ENCODE results near the gene ANO1. TPM values are rescaled to one million over a fixed set of nuclear protein-coding genes. Genes with fewer than 3 reads are reported as not detected.

The ANO1 gene
- total and polyA plus RNA-seq, 5 experiments from 2014 or later, result not detected

- DNase-seq (no peak), ATAC-seq (no peak)
- Mint-ChIP-seq H3K27me3 (peaks cover 9 to 43% (median 31%) of the 10 kb centered on the region in 5 donors), H3K9me3 (peaks cover 0 to 15% (median 0%) of the 10 kb centered on the region in 9 donors), H3K4me1 (peaks cover 0 to 9% (median under 1%) of the 10 kb centered on the region in 4 donors), H3K27ac (no peak overlapping the region), H3K36me3 (no peaks in the 10 kb centered on the region), H3K4me3 (no peak overlapping the region)
- POLR2A ChIA-PET, result no interaction called here
Observed at GRCh38 chr11:70118642-70119041, 40.5 kb downstream of the ANO1 start.

GRCh38 chr11:70119502-70119901 is 41.4 kb downstream of the ANO1 start:
- Mint-ChIP-seq H3K9me3 (peaks cover 0 to 15% (median 0%) of the 10 kb centered on the region in 9 donors), H3K36me3 (no peaks in the 10 kb centered on the region), H3K27ac (no peak overlapping the region), H3K4me1 (peaks cover 0 to 9% (median under 1%) of the 10 kb centered on the region in 4 donors), H3K4me3 (peak overlapping the region in 1 of 10 donors; percentile 62), H3K27me3 (peaks cover 9 to 43% (median 35%) of the 10 kb centered on the region in 5 donors)
- POLR2A ChIA-PET, result no interaction called here
- no peak for DNase-seq
- ATAC-seq, result no peak

GRCh38 chr11:70120674-70121073 is 42.6 kb downstream of the ANO1 start:
- Mint-ChIP-seq H3K27ac (no peak overlapping the region), H3K36me3 (no peaks in the 10 kb centered on the region), H3K4me3 (no peak overlapping the region), H3K9me3 (peaks cover 0 to 15% (median 0%) of the 10 kb centered on the region in 9 donors), H3K4me1 (peaks cover 0 to 9% (median under 1%) of the 10 kb centered on the region in 4 donors), H3K27me3 (peaks cover 9 to 43% (median 35%) of the 10 kb centered on the region in 5 donors)
- no peak for DNase-seq
- no peak for ATAC-seq
- POLR2A ChIA-PET, result no interaction called here

GRCh38 chr11:70122490-70123198 is 44.5 kb downstream of the ANO1 start:
- H3K4me3 Mint-ChIP-seq, result no peak overlapping the region
- ATAC-seq (peak in 1 of 2 donors; percentile 35), DNase-seq (peak in 1 of 10 donors; percentile 4)

GRCh38 chr11:70123711-70124110 is 45.6 kb downstream of the ANO1 start:
- ATAC-seq (no peak), DNase-seq (no peak)
- no peak overlapping the region for H3K27ac Mint-ChIP-seq
- peaks cover 0 to 6% (median 0%) of the 10 kb centered on the region in 9 donors for H3K9me3 Mint-ChIP-seq
- POLR2A ChIA-PET, result no interaction called here
- no peaks in the 10 kb centered on the region for H3K36me3 Mint-ChIP-seq
- no peak overlapping the region for H3K4me3 Mint-ChIP-seq
- H3K4me1 Mint-ChIP-seq, result peaks cover 0 to 10% (median under 1%) of the 10 kb centered on the region in 4 donors
- H3K27me3 Mint-ChIP-seq, result peaks cover 6 to 24% (median 7%) of the 10 kb centered on the region in 5 donors

More at GRCh38 chr11:70122490-70123198, 44.5 kb downstream of the ANO1 start:
- H3K9me3 Mint-ChIP-seq, result peaks cover 0 to 15% (median 0%) of the 10 kb centered on the region in 9 donors
- POLR2A ChIA-PET, result no interaction called here
- H3K36me3 Mint-ChIP-seq, result no peaks in the 10 kb centered on the region
- H3K27me3 Mint-ChIP-seq, result peaks cover 7 to 33% (median 16%) of the 10 kb centered on the region in 5 donors
- H3K27ac Mint-ChIP-seq, result no peak overlapping the region
- H3K4me1 Mint-ChIP-seq, result peaks cover 0 to 10% (median under 1%) of the 10 kb centered on the region in 4 donors

- no peak overlapping the region for H3K4me3 Mint-ChIP-seq
- DNase-seq, result no peak
Observed at GRCh38 chr11:70124321-70125000, 46.3 kb downstream of the ANO1 start.

GRCh38 chr11:70126494-70126893 is 48.4 kb downstream of the ANO1 start:
- POLR2A ChIA-PET, result no interaction called here
- no peaks in the 10 kb centered on the region for H3K36me3 Mint-ChIP-seq
- DNase-seq (no peak), ATAC-seq (no peak)
- H3K27me3 Mint-ChIP-seq, result peaks cover 0 to 7% (median 0%) of the 10 kb centered on the region in 5 donors
- peaks cover 0 to 3% (median under 1%) of the 10 kb centered on the region in 4 donors for H3K4me1 Mint-ChIP-seq
- no peak overlapping the region for H3K27ac Mint-ChIP-seq
- no peaks in the 10 kb centered on the region for H3K9me3 Mint-ChIP-seq
- no peak overlapping the region for H3K4me3 Mint-ChIP-seq

More at GRCh38 chr11:70124321-70125000, 46.3 kb downstream of the ANO1 start:
- H3K36me3 Mint-ChIP-seq, result no peaks in the 10 kb centered on the region
- peaks cover 0 to 17% (median 2%) of the 10 kb centered on the region in 5 donors for H3K27me3 Mint-ChIP-seq
- peaks cover 0 to 2% (median 0%) of the 10 kb centered on the region in 9 donors for H3K9me3 Mint-ChIP-seq
- no peak for ATAC-seq
- H3K27ac Mint-ChIP-seq, result no peak overlapping the region
- peaks cover 0 to 10% (median under 1%) of the 10 kb centered on the region in 4 donors for H3K4me1 Mint-ChIP-seq
- POLR2A ChIA-PET, result no interaction called here

GRCh38 chr11:70127653-70128434 is 49.7 kb downstream of the ANO1 start:
- Mint-ChIP-seq H3K4me1 (peaks cover 0 to 1% (median 0%) of the 10 kb centered on the region in 4 donors), H3K27ac (peak overlapping the region in 1 of 10 donors; percentile 34), H3K27me3 (peaks cover 0 to 9% (median 0%) of the 10 kb centered on the region in 5 donors), H3K4me3 (no peak overlapping the region), H3K9me3 (no peaks in the 10 kb centered on the region), H3K36me3 (no peaks in the 10 kb centered on the region)
- DNase-seq (no peak), ATAC-seq (no peak)
- POLR2A ChIA-PET, result interaction anchor here (1.0 kb wide), 1 partner anchor 11 kb away, joined by 3 read pairs; no protein-coding TSS in a partner anchor

- ATAC-seq (no peak), DNase-seq (no peak)
- H3K4me1 Mint-ChIP-seq, result peaks cover 0 to 1% (median 0%) of the 10 kb centered on the region in 4 donors
- no peaks in the 10 kb centered on the region for H3K9me3 Mint-ChIP-seq
- no peak overlapping the region for H3K4me3 Mint-ChIP-seq
- no peaks in the 10 kb centered on the region for H3K36me3 Mint-ChIP-seq
- POLR2A ChIA-PET, result interaction anchor here (1.0 kb wide), 1 partner anchor 12 kb away, joined by 3 read pairs; no protein-coding TSS in a partner anchor
- peaks cover 0 to 9% (median 0%) of the 10 kb centered on the region in 5 donors for H3K27me3 Mint-ChIP-seq
- no peak overlapping the region for H3K27ac Mint-ChIP-seq
Observed at GRCh38 chr11:70128435-70128906, 50.4 kb downstream of the ANO1 start.

- Mint-ChIP-seq H3K4me3 (no peak overlapping the region), H3K27me3 (peaks cover 0 to 6% (median 0%) of the 10 kb centered on the region in 5 donors), H3K4me1 (peaks cover 0 to 1% (median 0%) of the 10 kb centered on the region in 4 donors), H3K36me3 (no peaks in the 10 kb centered on the region), H3K27ac (no peak overlapping the region), H3K9me3 (no peaks in the 10 kb centered on the region)
- ATAC-seq, result no peak
- POLR2A ChIA-PET, result no interaction called here
- DNase-seq, result no peak
Observed at GRCh38 chr11:70129051-70129592, 51.0 kb downstream of the ANO1 start.

- no peaks in the 10 kb centered on the region for H3K36me3 Mint-ChIP-seq
- ATAC-seq (no peak), DNase-seq (no peak)
- no peak overlapping the region for H3K4me3 Mint-ChIP-seq
- no peak overlapping the region for H3K27ac Mint-ChIP-seq
- no peaks in the 10 kb centered on the region for H3K9me3 Mint-ChIP-seq
- H3K27me3 Mint-ChIP-seq, result peaks cover 0 to 8% (median 4%) of the 10 kb centered on the region in 5 donors
- peaks cover 0 to 1% (median 0%) of the 10 kb centered on the region in 4 donors for H3K4me1 Mint-ChIP-seq
- POLR2A ChIA-PET, result no interaction called here
Observed at GRCh38 chr11:70130636-70131035, 52.5 kb downstream of the ANO1 start.

- Mint-ChIP-seq H3K9me3 (no peaks in the 10 kb centered on the region), H3K4me1 (no peaks in the 10 kb centered on the region), H3K36me3 (no peaks in the 10 kb centered on the region), H3K4me3 (no peak overlapping the region), H3K27me3 (peaks cover 0 to 8% (median 4%) of the 10 kb centered on the region in 5 donors), H3K27ac (no peak overlapping the region)
- DNase-seq, result no peak
- POLR2A ChIA-PET, result no interaction called here
- no peak for ATAC-seq
Observed at GRCh38 chr11:70131606-70132190, 53.6 kb downstream of the ANO1 start.

Data from naive thymus-derived CD8-positive, alpha-beta T cell (primary cell).